Measurements from ENCODE around the gene OR11L1.
A peak's percentile ranks its signal among the peaks of the same experiment; 100 is the strongest.

Gene OR11L1

DNA sequence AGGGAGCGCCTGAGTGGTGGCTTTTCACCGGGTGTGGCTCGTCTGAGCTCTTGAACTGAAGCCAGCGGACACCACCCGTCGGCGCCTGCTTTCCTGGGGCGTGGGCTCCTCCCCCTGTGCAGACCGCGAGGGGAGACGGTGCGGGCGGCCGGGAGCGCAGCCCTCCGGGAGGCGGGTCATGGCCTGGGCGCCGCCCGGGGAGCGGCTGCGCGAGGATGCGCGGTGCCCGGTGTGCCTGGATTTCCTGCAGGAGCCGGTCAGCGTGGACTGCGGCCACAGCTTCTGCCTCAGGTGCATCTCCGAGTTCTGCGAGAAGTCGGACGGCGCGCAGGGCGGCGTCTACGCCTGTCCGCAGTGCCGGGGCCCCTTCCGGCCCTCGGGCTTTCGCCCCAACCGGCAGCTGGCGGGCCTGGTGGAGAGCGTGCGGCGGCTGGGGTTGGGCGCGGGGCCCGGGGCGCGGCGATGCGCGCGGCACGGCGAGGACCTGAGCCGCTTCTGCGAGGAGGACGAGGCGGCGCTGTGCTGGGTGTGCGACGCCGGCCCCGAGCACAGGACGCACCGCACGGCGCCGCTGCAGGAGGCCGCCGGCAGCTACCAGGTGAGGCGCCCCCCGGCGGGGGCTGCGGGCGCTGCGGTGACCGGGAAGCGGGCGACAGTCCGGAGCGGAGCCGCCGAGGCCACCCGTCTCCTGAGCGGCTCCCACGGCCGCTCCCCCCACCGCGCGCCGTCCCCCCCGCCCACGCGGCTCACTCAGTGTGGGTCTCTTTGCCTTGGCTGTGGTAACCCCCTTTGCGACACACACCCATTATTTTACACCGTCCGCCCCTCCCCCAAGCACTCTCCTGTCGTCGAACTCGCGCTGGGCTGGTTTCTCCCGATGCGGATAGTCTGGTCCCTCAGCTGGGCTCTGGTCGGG, 15.6 kb upstream of the OR11L1 start, which contains the start of gene TRIM58:
TRIM58 (plus strand) TSS at position 119 of the 916 bp plus-strand sequence; CDS start at position 179, 60 bp downstream.
- TF ChIP-seq, protein P1, sequence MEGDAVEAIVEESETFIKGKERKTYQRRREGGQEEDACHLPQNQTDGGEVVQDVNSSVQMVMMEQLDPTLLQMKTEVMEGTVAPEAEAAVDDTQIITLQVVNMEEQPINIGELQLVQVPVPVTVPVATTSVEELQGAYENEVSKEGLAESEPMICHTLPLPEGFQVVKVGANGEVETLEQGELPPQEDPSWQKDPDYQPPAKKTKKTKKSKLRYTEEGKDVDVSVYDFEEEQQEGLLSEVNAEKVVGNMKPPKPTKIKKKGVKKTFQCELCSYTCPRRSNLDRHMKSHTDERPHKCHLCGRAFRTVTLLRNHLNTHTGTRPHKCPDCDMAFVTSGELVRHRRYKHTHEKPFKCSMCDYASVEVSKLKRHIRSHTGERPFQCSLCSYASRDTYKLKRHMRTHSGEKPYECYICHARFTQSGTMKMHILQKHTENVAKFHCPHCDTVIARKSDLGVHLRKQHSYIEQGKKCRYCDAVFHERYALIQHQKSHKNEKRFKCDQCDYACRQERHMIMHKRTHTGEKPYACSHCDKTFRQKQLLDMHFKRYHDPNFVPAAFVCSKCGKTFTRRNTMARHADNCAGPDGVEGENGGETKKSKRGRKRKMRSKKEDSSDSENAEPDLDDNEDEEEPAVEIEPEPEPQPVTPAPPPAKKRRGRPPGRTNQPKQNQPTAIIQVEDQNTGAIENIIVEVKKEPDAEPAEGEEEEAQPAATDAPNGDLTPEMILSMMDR (conservative IDR thresholded peaks at IDR 0.05; ENCODE audit: low read depth, low read length) = peak; percentile 45
- no peak for DNase-seq (ENCODE audit: low read depth)
- peak within 1 kb of the TSS; percentile 60 for H3K4me3 ChIP-seq (ENCODE audit: low read length)

- TF ChIP-seq, protein P1 (conservative IDR thresholded peaks at IDR 0.05; ENCODE audit: low read depth, low read length) = no peak
- H3K4me3 ChIP-seq (ENCODE audit: low read length) = no peak overlapping the region
These were observed 14.2 kb upstream of the OR11L1 start for GRCh38 chr1:247855911-247856310.

DNA sequence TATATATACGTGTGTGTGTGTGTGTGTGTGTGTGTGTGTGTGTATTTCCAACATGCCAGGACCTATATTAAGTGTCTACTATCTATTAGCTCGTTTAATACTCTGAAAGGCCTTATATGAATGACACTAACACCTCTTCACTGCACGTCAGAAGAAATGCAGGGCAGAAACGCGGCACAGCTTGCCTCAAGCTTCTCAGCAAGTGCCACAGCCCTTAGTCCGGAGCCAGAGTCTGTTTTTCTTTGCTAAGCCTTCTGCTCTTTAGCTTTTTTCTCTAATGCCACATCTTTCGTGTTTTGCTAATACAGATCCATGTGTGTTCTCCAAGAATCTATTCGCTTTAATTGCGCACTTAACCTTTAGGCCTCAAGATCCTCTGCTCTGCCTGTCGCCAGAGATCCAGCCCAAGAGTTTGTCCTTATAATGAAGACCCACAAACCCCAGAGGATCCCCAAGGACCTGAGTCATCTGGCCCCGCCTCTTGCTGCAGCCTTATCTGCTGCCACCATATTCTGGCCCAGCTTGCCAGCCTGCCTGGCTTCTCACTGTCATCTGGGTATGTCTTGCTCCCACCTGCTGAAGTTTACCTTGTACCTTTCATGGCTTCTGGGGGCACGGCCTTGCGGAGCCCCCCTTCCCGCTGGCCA, 13.3 kb upstream of the OR11L1 start:
- no peak for DNase-seq (ENCODE audit: low read depth)
- H3K4me3 ChIP-seq (ENCODE audit: low read length) = no peak overlapping the region
- TF ChIP-seq, protein P1 (conservative IDR thresholded peaks at IDR 0.05; ENCODE audit: low read depth, low read length) = no peak

More at GRCh38 chr1:247855911-247856310, 14.2 kb upstream of the OR11L1 start:
- no peak for DNase-seq (ENCODE audit: low read depth)

DNA sequence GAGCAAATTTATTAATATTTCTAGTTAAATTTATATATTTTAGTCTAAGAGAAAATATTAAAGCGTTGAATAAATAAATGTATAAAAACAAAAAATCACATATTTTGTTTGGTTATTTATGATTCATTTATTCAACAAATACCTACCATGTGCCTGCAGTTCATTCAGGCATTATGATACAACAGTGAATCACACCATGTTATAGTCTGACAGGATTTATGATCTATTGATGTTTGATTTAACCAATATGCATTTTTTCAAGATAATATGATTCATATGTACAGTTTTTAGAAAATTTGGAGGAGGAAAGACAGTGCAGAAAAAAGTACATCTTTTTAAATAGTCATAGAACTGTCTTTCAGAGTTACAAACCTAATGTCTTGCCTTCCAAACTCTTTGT, 7.9 kb upstream of the OR11L1 start:
- H3K4me3 ChIP-seq (ENCODE audit: low read length) = no peak overlapping the region
- DNase-seq (ENCODE audit: low read depth) = no peak
- TF ChIP-seq, protein P1 (conservative IDR thresholded peaks at IDR 0.05; ENCODE audit: low read depth, low read length) = no peak

GRCh38 chr1:247848346-247848745, 6.7 kb upstream of the OR11L1 start:
- no peak overlapping the region for H3K4me3 ChIP-seq (ENCODE audit: low read length)
- no peak for DNase-seq (ENCODE audit: low read depth)
- TF ChIP-seq, protein P1 (conservative IDR thresholded peaks at IDR 0.05; ENCODE audit: low read depth, low read length) = no peak

- no peak overlapping the region for H3K4me3 ChIP-seq (ENCODE audit: low read length)
- TF ChIP-seq, protein P1 (conservative IDR thresholded peaks at IDR 0.05; ENCODE audit: low read depth, low read length) = no peak
- no peak for DNase-seq (ENCODE audit: low read depth)
These were observed 4.0 kb upstream of the OR11L1 start for GRCh38 chr1:247845693-247846017.

Measured in retinal pigment epithelial cell (primary cell).